Osteoblast (primary cell): ENCODE measurements around the gene SEPTIN6. TPM values are rescaled to one million over a fixed set of nuclear protein-coding genes. Genes with fewer than 3 reads are reported as not detected.

Experiments
- DNase-seq: peaks from one replicate; pipeline ENCODE4 v3.0.0; 2011; ENCODE audit warnings: low spot score, mixed read lengths; ENCODE audit not compliant: insufficient read length; ENCODE audit errors: missing footprints
- H2AFZ ChIP-seq: 2 replicates; pipeline ENCODE4 v1.6.0; 2011; ENCODE audit warnings: mild to moderate bottlenecking, low read length
- H3K27ac ChIP-seq: 2 replicates; pipeline ENCODE4 v1.5.1; 2011; ENCODE audit warnings: mild to moderate bottlenecking, low read depth, low read length, moderate library complexity
- H3K27me3 ChIP-seq: 2 replicates; pipeline ENCODE4 v1.6.0; 2012; ENCODE audit warnings: mild to moderate bottlenecking, control low read depth, inconsistent platforms, low read length, moderate library complexity; ENCODE audit not compliant: insufficient read depth
- H3K36me3 ChIP-seq: 2 replicates; pipeline ENCODE4 v1.5.1; 2011; ENCODE audit warnings: mild to moderate bottlenecking, low read length, control low read depth, moderate library complexity; ENCODE audit not compliant: insufficient read depth
- H3K4me1 ChIP-seq: 2 replicates; pipeline ENCODE4 v1.5.1; 2011; ENCODE audit warnings: mild to moderate bottlenecking, low read length, control low read depth, moderate library complexity; ENCODE audit not compliant: insufficient read depth
- H3K4me2 ChIP-seq: 2 replicates; pipeline ENCODE4 v1.6.0; 2011; ENCODE audit warnings: mild to moderate bottlenecking, low read length; ENCODE audit not compliant: insufficient read depth
- H3K4me3 ChIP-seq: fragments of 200-600 bp; sonication (generic); 3 replicates; pipeline ENCODE4 v1.5.1; 2012; ENCODE audit warnings: mild to moderate bottlenecking, low read length, inconsistent platforms; ENCODE audit not compliant: insufficient read depth
- H3K79me2 ChIP-seq: 2 replicates; pipeline ENCODE4 v1.6.0; 2012; ENCODE audit warnings: mild to moderate bottlenecking, low read length, control low read depth, inconsistent platforms; ENCODE audit not compliant: insufficient read depth
- H3K9me3 ChIP-seq: 2 replicates; pipeline ENCODE4 v1.5.1; 2011; ENCODE audit warnings: low read depth, low read length, control low read depth
- H4K20me1 ChIP-seq: 2 replicates; pipeline ENCODE4 v1.6.0; 2012; ENCODE audit warnings: mild to moderate bottlenecking, low read length, control low read depth; ENCODE audit not compliant: insufficient read depth
- total RNA-seq: library from RNA; depleted of rRNA; stranded (reverse); fragments of >200 nt; gene quantifications from 2 replicates; pipeline ENCODE4 v1.2.3, GENCODE V29; 2012
- TF ChIP-seq, protein P1 (sequence below): IDR thresholded peaks from 2 replicates; pipeline ENCODE4 v1.5.1; 2011; ENCODE audit warnings: mild to moderate bottlenecking, low read depth, low read length, moderate library complexity; ENCODE audit errors: extremely low read depth

Gene SEPTIN6
- total RNA-seq, 1 donor: 9.0 TPM

DNA sequence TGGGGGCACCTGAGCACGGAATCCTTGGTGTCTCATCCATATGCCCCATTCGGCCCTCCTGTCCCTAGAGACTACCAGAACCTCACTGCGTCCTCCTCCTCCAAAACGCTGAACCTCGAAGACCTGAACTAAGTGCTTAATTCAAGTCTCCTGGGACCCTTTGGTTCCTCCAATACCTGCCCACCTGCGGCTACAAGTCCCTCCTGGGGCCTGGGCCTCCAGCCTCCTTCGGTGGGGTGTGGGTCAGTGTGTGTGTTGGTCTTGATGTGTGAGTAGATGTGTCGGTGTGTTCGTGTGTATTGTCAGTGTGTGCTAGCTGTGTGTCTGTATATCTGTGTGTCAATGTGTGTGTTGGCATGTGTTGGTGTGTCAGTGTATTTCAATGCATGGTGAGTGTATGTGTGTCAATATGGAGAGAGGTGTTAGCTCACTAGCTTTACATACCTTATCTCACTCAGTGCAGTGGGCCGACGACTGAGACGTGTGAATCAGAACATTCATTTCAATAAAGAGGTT is 2.6 kb upstream of the SEPTIN6 start:
- H3K79me2 ChIP-seq: no peaks in the 10 kb centered on the region
- H2AFZ ChIP-seq: no peak overlapping the region
- no peaks in the 10 kb centered on the region for H3K4me1 ChIP-seq
- no peaks in the 10 kb centered on the region for H3K36me3 ChIP-seq
- H3K27me3 ChIP-seq: no peaks in the 10 kb centered on the region
- TF ChIP-seq, protein P1, sequence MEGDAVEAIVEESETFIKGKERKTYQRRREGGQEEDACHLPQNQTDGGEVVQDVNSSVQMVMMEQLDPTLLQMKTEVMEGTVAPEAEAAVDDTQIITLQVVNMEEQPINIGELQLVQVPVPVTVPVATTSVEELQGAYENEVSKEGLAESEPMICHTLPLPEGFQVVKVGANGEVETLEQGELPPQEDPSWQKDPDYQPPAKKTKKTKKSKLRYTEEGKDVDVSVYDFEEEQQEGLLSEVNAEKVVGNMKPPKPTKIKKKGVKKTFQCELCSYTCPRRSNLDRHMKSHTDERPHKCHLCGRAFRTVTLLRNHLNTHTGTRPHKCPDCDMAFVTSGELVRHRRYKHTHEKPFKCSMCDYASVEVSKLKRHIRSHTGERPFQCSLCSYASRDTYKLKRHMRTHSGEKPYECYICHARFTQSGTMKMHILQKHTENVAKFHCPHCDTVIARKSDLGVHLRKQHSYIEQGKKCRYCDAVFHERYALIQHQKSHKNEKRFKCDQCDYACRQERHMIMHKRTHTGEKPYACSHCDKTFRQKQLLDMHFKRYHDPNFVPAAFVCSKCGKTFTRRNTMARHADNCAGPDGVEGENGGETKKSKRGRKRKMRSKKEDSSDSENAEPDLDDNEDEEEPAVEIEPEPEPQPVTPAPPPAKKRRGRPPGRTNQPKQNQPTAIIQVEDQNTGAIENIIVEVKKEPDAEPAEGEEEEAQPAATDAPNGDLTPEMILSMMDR: no peak
- no peak overlapping the region for H3K4me2 ChIP-seq
- no peaks in the 10 kb centered on the region for H4K20me1 ChIP-seq
- H3K27ac ChIP-seq: no peak overlapping the region
- DNase-seq: peak; percentile 42
- no peak overlapping the region for H3K4me3 ChIP-seq
- H3K9me3 ChIP-seq: no peaks in the 10 kb centered on the region

DNA sequence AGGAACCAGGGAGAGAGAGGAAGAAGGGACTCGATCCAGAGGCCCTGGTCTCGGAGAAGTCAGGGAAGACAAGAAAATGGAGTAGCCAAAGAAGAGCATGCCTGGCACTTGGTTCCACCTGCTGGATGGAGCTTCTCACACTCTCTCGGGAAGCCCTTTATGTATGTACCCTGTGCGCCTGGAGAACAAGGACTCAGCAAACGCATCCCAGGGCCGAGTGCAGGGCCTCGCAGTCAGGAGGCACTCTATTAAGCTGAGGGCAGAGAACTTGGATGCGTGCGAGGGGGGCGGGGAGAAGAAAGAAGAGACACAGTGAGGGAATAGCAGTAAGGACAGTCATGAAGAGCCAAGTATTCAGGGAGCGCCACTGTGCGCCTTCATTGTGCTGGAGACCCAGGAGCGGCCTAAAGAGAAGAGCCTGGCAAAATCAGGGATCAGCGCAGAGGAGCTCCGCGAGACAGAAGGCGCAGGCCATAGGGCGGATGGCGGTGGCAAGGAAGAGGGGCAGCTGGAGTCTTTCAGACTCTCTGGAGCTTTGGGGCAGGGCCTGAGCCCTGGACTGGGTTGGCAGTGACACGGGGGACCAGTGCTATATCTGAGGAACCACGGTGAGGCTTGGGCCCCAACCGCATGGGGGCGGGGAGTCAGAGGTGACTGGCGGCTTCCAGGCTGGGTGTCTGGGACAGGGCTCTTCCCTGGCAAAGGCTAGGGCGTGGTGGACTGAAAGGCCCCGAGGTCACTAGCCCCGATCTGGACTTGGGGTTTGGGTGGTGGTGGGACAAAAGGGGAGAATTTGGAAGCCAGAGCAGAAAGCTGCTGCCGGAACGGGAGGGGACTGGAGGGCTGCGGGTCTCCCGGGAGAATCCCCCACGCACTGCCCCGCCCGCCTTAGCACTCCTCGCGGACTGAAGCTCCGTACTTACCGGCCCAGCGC is 1.9 kb upstream of the SEPTIN6 start:
- TF ChIP-seq, protein P1: no peak
- peak; percentile 69 for DNase-seq

DNA sequence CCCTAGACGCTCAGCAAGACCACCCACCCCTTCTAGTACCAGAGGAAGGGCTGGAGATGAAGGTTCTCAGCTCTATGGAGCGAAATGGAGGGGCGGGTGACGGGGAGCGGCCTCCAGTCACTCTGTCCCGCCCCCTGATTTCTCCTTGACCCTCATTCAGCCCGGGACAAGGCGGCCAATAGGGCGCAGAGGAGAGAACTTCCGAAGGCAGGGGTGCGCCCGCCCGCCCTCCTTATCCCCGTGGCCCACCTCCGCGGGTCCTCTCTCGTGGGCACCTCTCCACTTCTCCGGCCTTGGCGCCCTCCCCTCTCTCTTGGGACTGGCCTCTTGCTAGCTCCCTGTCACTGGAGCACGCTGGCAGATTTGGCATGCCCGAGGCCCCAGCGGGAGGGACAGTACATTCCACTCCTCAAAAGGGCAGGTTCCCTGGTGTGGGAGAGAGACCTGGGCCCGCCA is 1.1 kb upstream of the SEPTIN6 start:
- Histone ChIP-seq H3K27ac (no peak overlapping the region), H3K79me2 (no peaks in the 10 kb centered on the region), H3K4me2 (peak overlapping the region; percentile 76), H2AFZ (no peak overlapping the region), H3K36me3 (no peaks in the 10 kb centered on the region), H3K27me3 (no peaks in the 10 kb centered on the region), H4K20me1 (no peaks in the 10 kb centered on the region), H3K4me1 (no peaks in the 10 kb centered on the region), H3K9me3 (no peaks in the 10 kb centered on the region), H3K4me3 (no peak overlapping the region)
- no peak for DNase-seq
- TF ChIP-seq, protein P1: no peak

More for the DNA sequence above, 1.9 kb upstream of the SEPTIN6 start:
- H4K20me1 ChIP-seq: no peaks in the 10 kb centered on the region
- H3K36me3 ChIP-seq: no peaks in the 10 kb centered on the region
- H3K4me3 ChIP-seq: no peak overlapping the region
- H3K4me1 ChIP-seq: no peaks in the 10 kb centered on the region
- no peak overlapping the region for H3K27ac ChIP-seq
- H3K79me2 ChIP-seq: no peaks in the 10 kb centered on the region
- no peak overlapping the region for H2AFZ ChIP-seq
- H3K27me3 ChIP-seq: no peaks in the 10 kb centered on the region
- H3K9me3 ChIP-seq: no peaks in the 10 kb centered on the region
- H3K4me2 ChIP-seq: no peak overlapping the region
